Measurements from ENCODE around the gene DNAH2. TPM values are rescaled to one million over a fixed set of nuclear protein-coding genes. Genes with fewer than 3 reads are reported as not detected.

Gene DNAH2
- total RNA-seq, 1 experiment from 2014 or later, result 0.13 TPM

DNA sequence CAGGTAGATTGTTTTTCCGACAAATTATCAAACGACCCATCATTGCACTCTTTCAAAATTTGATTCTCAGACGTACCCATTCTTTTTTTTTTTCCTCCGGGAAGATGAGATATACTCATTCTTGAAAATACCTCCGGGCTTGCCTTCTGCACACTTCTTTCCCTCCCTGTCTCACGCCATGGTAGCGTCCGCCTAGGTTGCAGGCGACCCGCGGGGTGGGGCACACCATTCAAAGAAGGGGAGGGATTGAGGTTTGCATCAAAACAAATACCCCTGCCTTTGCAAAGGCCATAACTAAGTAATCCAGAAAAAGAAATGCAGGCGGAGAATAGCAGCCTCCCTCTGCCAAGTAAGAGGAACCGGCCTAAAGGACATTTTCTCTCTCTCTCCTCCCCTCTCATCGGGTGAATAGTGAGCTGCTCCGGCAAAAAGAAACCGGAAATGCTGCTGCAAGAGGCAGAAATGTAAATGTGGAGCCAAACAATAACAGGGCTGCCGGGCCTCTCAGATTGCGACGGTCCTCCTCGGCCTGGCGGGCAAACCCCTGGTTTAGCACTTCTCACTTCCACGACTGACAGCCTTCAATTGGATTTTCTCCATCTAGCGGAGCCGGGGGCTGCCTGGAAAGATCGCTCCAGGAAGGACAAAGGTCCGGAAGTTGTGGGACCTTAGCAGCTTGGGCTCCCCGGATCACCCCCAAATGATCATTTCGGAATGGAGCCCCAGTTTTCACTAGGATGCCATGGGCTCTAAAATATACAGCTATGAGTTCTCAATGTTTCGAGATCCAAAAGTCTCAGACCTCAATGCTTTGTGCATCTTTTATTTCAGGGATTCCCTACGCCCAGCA is 31.1 kb upstream of the DNAH2 start:
- H3K36me3 ChIP-seq (ENCODE audit: control insufficient read depth, insufficient read depth, low read length), result peaks cover 12% of the 10 kb centered on the region
- peak; percentile 87 for DNase-seq (ENCODE audit: low read depth, low spot score)
- CTCF ChIA-PET, result interaction anchor here (0.5 to 2.2 kb wide), 5 partner anchors 10 to 119 kb away, joined by 3 to 8 read pairs (median 5); partner anchors contain the start of gene ATP1B2
- intact Hi-C loops (cut with micrococcal nuclease; ENCODE audit: unreplicated experiment), result loop anchor here (2.0 kb wide), 1 partner anchor 100 kb away; no protein-coding TSS in a partner anchor
- in situ Hi-C loops (cut with HindIII; ENCODE audit: low pct_unique_long_range_greater_than_20kb, low sequenced_read_pairs), result no loop called here
- H3K27me3 ChIP-seq (ENCODE audit: control insufficient read depth, insufficient read depth, low read length), result no peaks in the 10 kb centered on the region
- TF ChIP-seq TCF7L2 (IDR thresholded peaks at IDR 0.05; ENCODE audit: low read depth, low read length) (peak; percentile 64), SIN3A (IDR thresholded peaks at IDR 0.05; ENCODE audit: borderline replicate concordance, insufficient read depth, low read depth, low read length) (no peak; the same call in 1 of the 2 replicates), POLR2AphosphoS5 (IDR thresholded peaks at IDR 0.05; ENCODE audit: low read depth, low read length) (peak; percentile 82)
- TF ChIP-seq, protein P1, sequence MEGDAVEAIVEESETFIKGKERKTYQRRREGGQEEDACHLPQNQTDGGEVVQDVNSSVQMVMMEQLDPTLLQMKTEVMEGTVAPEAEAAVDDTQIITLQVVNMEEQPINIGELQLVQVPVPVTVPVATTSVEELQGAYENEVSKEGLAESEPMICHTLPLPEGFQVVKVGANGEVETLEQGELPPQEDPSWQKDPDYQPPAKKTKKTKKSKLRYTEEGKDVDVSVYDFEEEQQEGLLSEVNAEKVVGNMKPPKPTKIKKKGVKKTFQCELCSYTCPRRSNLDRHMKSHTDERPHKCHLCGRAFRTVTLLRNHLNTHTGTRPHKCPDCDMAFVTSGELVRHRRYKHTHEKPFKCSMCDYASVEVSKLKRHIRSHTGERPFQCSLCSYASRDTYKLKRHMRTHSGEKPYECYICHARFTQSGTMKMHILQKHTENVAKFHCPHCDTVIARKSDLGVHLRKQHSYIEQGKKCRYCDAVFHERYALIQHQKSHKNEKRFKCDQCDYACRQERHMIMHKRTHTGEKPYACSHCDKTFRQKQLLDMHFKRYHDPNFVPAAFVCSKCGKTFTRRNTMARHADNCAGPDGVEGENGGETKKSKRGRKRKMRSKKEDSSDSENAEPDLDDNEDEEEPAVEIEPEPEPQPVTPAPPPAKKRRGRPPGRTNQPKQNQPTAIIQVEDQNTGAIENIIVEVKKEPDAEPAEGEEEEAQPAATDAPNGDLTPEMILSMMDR (IDR thresholded peaks at IDR 0.05), result no peak
- TF ChIP-seq, protein P2, sequence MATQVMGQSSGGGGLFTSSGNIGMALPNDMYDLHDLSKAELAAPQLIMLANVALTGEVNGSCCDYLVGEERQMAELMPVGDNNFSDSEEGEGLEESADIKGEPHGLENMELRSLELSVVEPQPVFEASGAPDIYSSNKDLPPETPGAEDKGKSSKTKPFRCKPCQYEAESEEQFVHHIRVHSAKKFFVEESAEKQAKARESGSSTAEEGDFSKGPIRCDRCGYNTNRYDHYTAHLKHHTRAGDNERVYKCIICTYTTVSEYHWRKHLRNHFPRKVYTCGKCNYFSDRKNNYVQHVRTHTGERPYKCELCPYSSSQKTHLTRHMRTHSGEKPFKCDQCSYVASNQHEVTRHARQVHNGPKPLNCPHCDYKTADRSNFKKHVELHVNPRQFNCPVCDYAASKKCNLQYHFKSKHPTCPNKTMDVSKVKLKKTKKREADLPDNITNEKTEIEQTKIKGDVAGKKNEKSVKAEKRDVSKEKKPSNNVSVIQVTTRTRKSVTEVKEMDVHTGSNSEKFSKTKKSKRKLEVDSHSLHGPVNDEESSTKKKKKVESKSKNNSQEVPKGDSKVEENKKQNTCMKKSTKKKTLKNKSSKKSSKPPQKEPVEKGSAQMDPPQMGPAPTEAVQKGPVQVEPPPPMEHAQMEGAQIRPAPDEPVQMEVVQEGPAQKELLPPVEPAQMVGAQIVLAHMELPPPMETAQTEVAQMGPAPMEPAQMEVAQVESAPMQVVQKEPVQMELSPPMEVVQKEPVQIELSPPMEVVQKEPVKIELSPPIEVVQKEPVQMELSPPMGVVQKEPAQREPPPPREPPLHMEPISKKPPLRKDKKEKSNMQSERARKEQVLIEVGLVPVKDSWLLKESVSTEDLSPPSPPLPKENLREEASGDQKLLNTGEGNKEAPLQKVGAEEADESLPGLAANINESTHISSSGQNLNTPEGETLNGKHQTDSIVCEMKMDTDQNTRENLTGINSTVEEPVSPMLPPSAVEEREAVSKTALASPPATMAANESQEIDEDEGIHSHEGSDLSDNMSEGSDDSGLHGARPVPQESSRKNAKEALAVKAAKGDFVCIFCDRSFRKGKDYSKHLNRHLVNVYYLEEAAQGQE (IDR thresholded peaks at IDR 0.05; ENCODE audit: insufficient read depth in 1 of 2, low read depth in 2 of 2, low read length in 1 of 2), result no peak; a peak in 1 of 4 replicates
- peaks cover 9% of the 10 kb centered on the region; the same call in 1 of the 2 replicates for H3K4me1 ChIP-seq (ENCODE audit: control insufficient read depth, insufficient read depth, low read length)
- H3K9me3 ChIP-seq (ENCODE audit: control insufficient read depth, insufficient read depth, low read depth, low read length), result no peaks in the 10 kb centered on the region
- H3K27ac ChIP-seq (ENCODE audit: low read length), result peak overlapping the region; percentile 92
- TSS peak; percentile 85 for BruUV-seq (replicated peaks)
- peak overlapping the region; percentile 91 to 97 for H3K4me3 ChIP-seq (ENCODE audit: low read depth in 2 of 2, low read length in 2 of 2)
- ATAC-seq, result peak; percentile 69
- POLR2A ChIA-PET, result interaction anchor here (0.5 to 1.4 kb wide), 10 partner anchors 14 to 126 kb away, joined by 3 to 18 read pairs (median 4); partner anchors contain the start of genes CD68 and MPDU1

DNA sequence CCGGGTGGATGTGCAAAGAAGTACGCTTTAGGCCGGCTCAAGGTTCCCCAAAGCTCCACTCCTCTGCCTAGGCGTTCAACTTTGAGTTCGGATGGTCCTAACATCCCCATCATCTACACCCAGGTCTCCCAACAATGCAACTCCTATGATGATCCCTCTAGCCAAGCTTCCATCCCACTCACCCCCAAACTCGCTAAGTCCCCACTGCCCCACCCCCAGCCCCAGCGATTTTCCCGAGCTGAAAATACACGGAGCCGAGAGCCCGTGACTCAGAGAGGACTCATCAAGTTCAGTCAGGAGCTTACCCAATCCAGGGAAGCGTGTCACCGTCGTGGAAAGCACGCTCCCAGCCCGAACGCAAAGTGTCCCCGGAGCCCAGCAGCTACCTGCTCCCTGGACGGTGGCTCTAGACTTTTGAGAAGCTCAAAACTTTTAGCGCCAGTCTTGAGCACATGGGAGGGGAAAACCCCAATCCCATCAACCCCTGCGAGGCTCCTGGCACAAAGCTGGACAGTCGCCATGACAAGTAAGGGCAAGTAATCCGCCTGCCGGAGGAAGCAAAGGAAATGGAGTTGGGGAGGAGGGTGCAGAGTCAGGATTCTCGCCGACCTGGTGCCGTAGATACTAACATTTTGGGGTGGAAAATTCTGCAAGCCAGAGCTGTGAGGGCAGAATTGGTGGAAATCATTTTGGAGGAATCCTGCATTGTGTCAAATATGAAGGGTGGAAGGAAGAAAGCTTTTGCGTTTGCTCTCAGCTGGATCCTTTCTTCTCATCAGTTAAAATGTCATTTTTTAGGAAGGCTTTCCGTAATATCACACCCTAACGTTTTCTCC is 30.3 kb upstream of the DNAH2 start, which contains the start of gene TP53:
Gene TP53 (minus strand): TSS at position 419 of the 836 bp plus-strand sequence. CDS start 10,896 bp downstream, outside the sequence.
- ATAC-seq (peak; percentile 64), DNase-seq (ENCODE audit: low read depth, low spot score) (peak; percentile 91)
- CTCF ChIA-PET, result interaction anchor here (0.5 to 2.2 kb wide), 12 partner anchors 36 to 309 kb away, joined by 3 to 10 read pairs (median 4); partner anchors contain the start of gene ATP1B2
- POLR2A ChIA-PET, result interaction anchor here (0.5 to 1.4 kb wide), 13 partner anchors 18 to 121 kb away, joined by 3 to 7 read pairs (median 3); partner anchors contain the start of genes ATP1B2, CD68, EFNB3 and MPDU1
- Histone ChIP-seq H3K9me3 (ENCODE audit: control insufficient read depth, insufficient read depth, low read depth, low read length) (no peaks in the 10 kb centered on the region), H3K27ac (ENCODE audit: low read length) (peak within 1 kb of the TSS; percentile 92), H3K36me3 (ENCODE audit: control insufficient read depth, insufficient read depth, low read length) (peaks cover 12% of the 10 kb centered on the region), H3K4me3 (ENCODE audit: low read depth in 2 of 2, low read length in 2 of 2) (peak within 1 kb of the TSS; percentile 91 to 97), H3K4me1 (ENCODE audit: control insufficient read depth, insufficient read depth, low read length) (peaks cover 9% of the 10 kb centered on the region; the same call in 1 of the 2 replicates), H3K27me3 (ENCODE audit: control insufficient read depth, insufficient read depth, low read length) (no peaks in the 10 kb centered on the region)
- in situ Hi-C loops (cut with HindIII; ENCODE audit: low pct_unique_long_range_greater_than_20kb, low sequenced_read_pairs) (no loop called here), intact Hi-C loops (cut with micrococcal nuclease; ENCODE audit: unreplicated experiment) (loop anchor here (2.0 kb wide), 1 partner anchor 100 kb away; no protein-coding TSS in a partner anchor)
- TF ChIP-seq, protein P2 (IDR thresholded peaks at IDR 0.05; ENCODE audit: insufficient read depth in 1 of 2, low read depth in 2 of 2, low read length in 1 of 2), result 0 out of 4 replicates have a peak, but pooled peaks of 1 of the 2 experiments have one; percentile 31
- TF ChIP-seq, protein P1 (IDR thresholded peaks at IDR 0.05), result no peak
- TF ChIP-seq SIN3A (IDR thresholded peaks at IDR 0.05; ENCODE audit: borderline replicate concordance, insufficient read depth, low read depth, low read length) (no peak; the same call in 1 of the 2 replicates), POLR2AphosphoS5 (IDR thresholded peaks at IDR 0.05; ENCODE audit: low read depth, low read length) (peak; percentile 91), TCF7L2 (IDR thresholded peaks at IDR 0.05; ENCODE audit: low read depth, low read length) (no peak)
- BruUV-seq (replicated peaks), result no TSS peak
